Stimulated activated naive B cell treated with anti-CD40 and anti-IgM and Interleukin-4, amounts not matched to agents 10 μg/mL and 1 μg/mL and 100 μg/mL, for 72 hours (primary cell): Measurements from ENCODE around the gene PHPT1.
"Not testable (repeated sequence)": the region's sequence is repeated elsewhere in the genome, so short reads cannot be mapped to it uniquely, and the experiment has no call there.

Experiments used
- ATAC-seq, 2 donors: fragments of 150-1000 bp; cut with Tn5 transposase; replicated peaks; 2 replicates each; pipeline ENCODE4 v1.10.0; 2021; ENCODE audit warnings: moderate library complexity in 1 of 2
- DNase-seq: peaks from one replicate; pipeline ENCODE4 v3.0.0; 2021
- H3K27ac Mint-ChIP-seq: one replicate; pipeline ENCODE4 v1.8.0; 2022; ENCODE audit warnings: mild to moderate bottlenecking, mixed read lengths
- H3K27me3 Mint-ChIP-seq, 2 donors: one replicate each; pipeline ENCODE4 v1.8.0; 2022; ENCODE audit warnings: mixed read lengths in 2 of 2
- H3K36me3 Mint-ChIP-seq, 2 donors: one replicate each; pipeline ENCODE4 v1.8.0; 2022; ENCODE audit warnings: mixed read lengths in 2 of 2, mild to moderate bottlenecking in 1 of 2
- H3K4me1 Mint-ChIP-seq, 2 donors: one replicate each; pipeline ENCODE4 v1.8.0; 2022; ENCODE audit warnings: mixed read lengths in 2 of 2, mild to moderate bottlenecking in 1 of 2
- H3K4me3 Mint-ChIP-seq, 2 donors: one replicate each; pipeline ENCODE4 v1.8.0; 2022; ENCODE audit warnings: mild to moderate bottlenecking in 2 of 2, mixed read lengths in 2 of 2, moderate library complexity in 1 of 2
- H3K9me3 Mint-ChIP-seq, 2 donors: one replicate each; pipeline ENCODE4 v1.8.0; 2022; ENCODE audit warnings: mixed read lengths in 2 of 2, mild to moderate bottlenecking in 1 of 2

Gene PHPT1

GRCh38 chr9:136838314-136839228 is 10.6 kb upstream of the PHPT1 start:
- Mint-ChIP-seq H3K36me3 (peaks cover 27 to 37% of the 10 kb centered on the region in 2 donors), H3K9me3 (no peaks in the 10 kb centered on the region), H3K27ac (no peak overlapping the region), H3K27me3 (peaks cover 0 to 5% of the 10 kb centered on the region in 2 donors), H3K4me3 (no peak overlapping the region), H3K4me1 (peaks cover 13 to 15% of the 10 kb centered on the region in 2 donors)
- DNase-seq = no peak
- ATAC-seq = no peak

- no peak for ATAC-seq
- Mint-ChIP-seq H3K4me3 (peak overlapping the region; percentile 0 to 43), H3K9me3 (no peaks in the 10 kb centered on the region)
Observed at GRCh38 chr9:136839229-136840139, 9.7 kb upstream of the PHPT1 start.

GRCh38 chr9:136840140-136840876 is 8.9 kb upstream of the PHPT1 start:
- ATAC-seq (no peak), DNase-seq (no peak)
- H3K36me3 Mint-ChIP-seq = peaks cover 26 to 30% of the 10 kb centered on the region in 2 donors
- no peaks in the 10 kb centered on the region for H3K9me3 Mint-ChIP-seq
- H3K4me3 Mint-ChIP-seq = peak overlapping the region; percentile 0 to 43
- peaks cover 0 to 11% of the 10 kb centered on the region in 2 donors for H3K27me3 Mint-ChIP-seq
- H3K4me1 Mint-ChIP-seq = peaks cover 18 to 19% of the 10 kb centered on the region in 2 donors
- H3K27ac Mint-ChIP-seq = peak overlapping the region; percentile 52

More at GRCh38 chr9:136839229-136840139, 9.7 kb upstream of the PHPT1 start:
- Mint-ChIP-seq H3K27ac (peak overlapping the region; percentile 52), H3K36me3 (peaks cover 28 to 33% of the 10 kb centered on the region in 2 donors), H3K27me3 (peaks cover 0 to 11% of the 10 kb centered on the region in 2 donors), H3K4me1 (peaks cover 18 to 19% of the 10 kb centered on the region in 2 donors)
- DNase-seq = no peak

- no peak for ATAC-seq
- peak overlapping the region; percentile 20 for H3K27ac Mint-ChIP-seq
- no peaks in the 10 kb centered on the region for H3K9me3 Mint-ChIP-seq
- H3K27me3 Mint-ChIP-seq = peaks cover 0 to 12% of the 10 kb centered on the region in 2 donors
- H3K4me1 Mint-ChIP-seq = peaks cover 18 to 19% of the 10 kb centered on the region in 2 donors
- no peak for DNase-seq
- peaks cover 26 to 27% of the 10 kb centered on the region in 2 donors for H3K36me3 Mint-ChIP-seq
- peak overlapping the region in 1 of 2 donors; percentile 4 for H3K4me3 Mint-ChIP-seq
Observed at GRCh38 chr9:136840877-136841645, 8.1 kb upstream of the PHPT1 start.

GRCh38 chr9:136841646-136842379 is 7.4 kb upstream of the PHPT1 start:
- Mint-ChIP-seq H3K36me3 (peaks cover 26 to 30% of the 10 kb centered on the region in 2 donors), H3K27me3 (peaks cover 4 to 18% of the 10 kb centered on the region in 2 donors), H3K4me3 (peak overlapping the region; percentile 4 to 97), H3K4me1 (peaks cover 20 to 24% of the 10 kb centered on the region in 2 donors)
- ATAC-seq, H3K9me3 Mint-ChIP-seq, DNase-seq, H3K27ac Mint-ChIP-seq: not testable (repeated sequence)

GRCh38 chr9:136842380-136842948 is 6.7 kb upstream of the PHPT1 start, which contains the start of gene AJM1:
Gene AJM1, plus strand, starts transcription at chr9:136842478. Its CDS starts 1,937 bp downstream, at chr9:136844415.
- H3K27me3 Mint-ChIP-seq = peaks cover 4 to 23% of the 10 kb centered on the region in 2 donors
- peak within 1 kb of the TSS; percentile 89 for H3K27ac Mint-ChIP-seq
- H3K36me3 Mint-ChIP-seq = peaks cover 26 to 31% of the 10 kb centered on the region in 2 donors
- not testable (repeated sequence) for H3K9me3 Mint-ChIP-seq
- H3K4me1 Mint-ChIP-seq = peaks cover 24 to 30% of the 10 kb centered on the region in 2 donors
- ATAC-seq = peak; percentile 89 to 93
- peak; percentile 77 for DNase-seq
- peak within 1 kb of the TSS; percentile 88 to 97 for H3K4me3 Mint-ChIP-seq

GRCh38 chr9:136843159-136843800 is 5.9 kb upstream of the PHPT1 start:
- H3K4me3 Mint-ChIP-seq = peak overlapping the region; percentile 57 to 63
- H3K4me1 Mint-ChIP-seq = peaks cover 30 to 37% of the 10 kb centered on the region in 2 donors
- H3K27ac Mint-ChIP-seq = peak overlapping the region; percentile 87
- peaks cover 11 to 30% of the 10 kb centered on the region in 2 donors for H3K27me3 Mint-ChIP-seq
- peak in 1 of 2 donors; percentile 5 for ATAC-seq
- not testable (repeated sequence) for DNase-seq, H3K9me3 Mint-ChIP-seq
- H3K36me3 Mint-ChIP-seq = peaks cover 31 to 33% of the 10 kb centered on the region in 2 donors

GRCh38 chr9:136843801-136844740 is 5.1 kb upstream of the PHPT1 start:
- Mint-ChIP-seq H3K36me3 (peaks cover 23 to 26% of the 10 kb centered on the region in 2 donors), H3K4me1 (peaks cover 30 to 37% of the 10 kb centered on the region in 2 donors), H3K4me3 (peak overlapping the region; percentile 57 to 63), H3K27ac (peak overlapping the region; percentile 87), H3K27me3 (peaks cover 11 to 30% of the 10 kb centered on the region in 2 donors)
- H3K9me3 Mint-ChIP-seq, ATAC-seq: not testable (repeated sequence)
- peak; percentile 50 for DNase-seq

- ATAC-seq = no peak
- Mint-ChIP-seq H3K36me3 (peaks cover 15 to 18% of the 10 kb centered on the region in 2 donors), H3K27ac (peak overlapping the region; percentile 47), H3K27me3 (peaks cover 11 to 30% of the 10 kb centered on the region in 2 donors), H3K4me3 (peak overlapping the region; percentile 44 to 46), H3K4me1 (peaks cover 34 to 41% of the 10 kb centered on the region in 2 donors), H3K9me3 (no peaks in the 10 kb centered on the region)
- DNase-seq = no peak
Observed at GRCh38 chr9:136844761-136845464, 4.3 kb upstream of the PHPT1 start.

GRCh38 chr9:136845465-136846260 is 3.5 kb upstream of the PHPT1 start:
- DNase-seq = no peak
- no peak for ATAC-seq
- H3K9me3 Mint-ChIP-seq = no peaks in the 10 kb centered on the region
- H3K36me3 Mint-ChIP-seq = peaks cover 13 to 18% of the 10 kb centered on the region in 2 donors
- H3K27me3 Mint-ChIP-seq = peaks cover 11 to 30% of the 10 kb centered on the region in 2 donors
- peaks cover 35 to 48% of the 10 kb centered on the region in 2 donors for H3K4me1 Mint-ChIP-seq
- peak overlapping the region in 1 of 2 donors; percentile 44 for H3K4me3 Mint-ChIP-seq
- peak overlapping the region; percentile 47 for H3K27ac Mint-ChIP-seq
